CD4-positive, alpha-beta T cell treated with Interleukin-17A for 1 hour (primary cell): ENCODE results near the gene TMEM89.

Experiments used
- DNase-seq: peaks from one replicate; pipeline ENCODE4 v3.0.0-alpha.2; 2020

Gene TMEM89, protein sequence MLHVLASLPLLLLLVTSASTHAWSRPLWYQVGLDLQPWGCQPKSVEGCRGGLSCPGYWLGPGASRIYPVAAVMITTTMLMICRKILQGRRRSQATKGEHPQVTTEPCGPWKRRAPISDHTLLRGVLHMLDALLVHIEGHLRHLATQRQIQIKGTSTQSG

DNA sequence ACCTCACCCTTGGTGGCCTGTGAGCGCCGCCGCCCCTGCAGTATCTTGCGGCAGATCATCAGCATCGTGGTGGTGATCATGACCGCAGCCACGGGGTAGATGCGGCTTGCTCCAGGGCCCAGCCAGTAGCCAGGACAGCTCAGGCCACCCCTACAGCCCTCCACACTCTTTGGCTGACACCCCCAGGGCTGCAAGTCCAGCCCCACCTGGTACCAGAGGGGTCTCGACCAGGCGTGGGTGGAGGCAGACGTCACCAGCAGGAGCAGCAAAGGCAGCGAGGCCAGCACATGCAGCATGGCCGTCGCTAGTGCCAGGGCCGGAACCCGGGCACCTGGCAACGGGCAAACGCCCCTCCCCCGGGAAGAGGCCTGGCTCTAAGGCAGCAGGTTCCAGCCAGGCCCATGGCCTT, at the start of gene TMEM89:
Gene TMEM89 (minus strand): TSS at position 309 of the 409 bp plus-strand sequence. CDS start 13 bp downstream, at position 296.
- no peak for DNase-seq

DNA sequence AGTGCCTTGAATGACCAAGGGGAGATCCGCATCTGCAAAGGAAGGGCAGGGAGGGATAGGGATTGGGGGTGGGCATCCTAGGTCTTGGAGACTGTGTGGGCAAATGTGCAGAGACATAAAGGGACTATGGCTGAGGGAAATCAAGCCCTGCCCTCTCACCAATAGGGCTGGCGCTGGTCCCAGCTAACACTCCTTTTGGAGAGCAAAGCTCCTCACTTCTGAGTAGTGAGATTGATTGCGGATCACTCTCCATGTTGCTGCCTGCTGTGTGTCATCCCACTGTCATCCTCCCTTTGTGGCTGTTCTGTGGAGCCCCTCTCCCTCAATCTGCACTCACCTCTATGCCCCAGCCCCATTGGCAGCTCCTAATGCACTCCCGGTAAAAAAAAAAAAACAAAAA, 43.4 kb upstream of the TMEM89 start:
- DNase-seq: no peak

DNA sequence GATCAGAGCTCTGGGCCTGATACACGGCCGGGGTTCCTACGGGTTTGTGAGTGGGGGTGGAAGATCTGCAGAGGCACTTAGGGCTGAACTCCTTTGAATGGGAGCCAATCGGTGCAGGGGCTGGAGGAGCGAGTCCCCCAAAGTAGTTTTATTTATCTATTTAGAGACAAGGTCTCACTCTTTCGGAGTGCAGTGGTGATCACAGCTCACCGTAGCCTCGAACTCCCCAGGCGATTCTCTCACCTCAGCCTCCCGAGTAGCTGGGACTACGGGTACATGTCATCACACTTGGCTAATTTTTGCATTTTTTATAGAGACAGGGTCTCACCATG, 42.7 kb upstream of the TMEM89 start:
- no peak for DNase-seq

DNA sequence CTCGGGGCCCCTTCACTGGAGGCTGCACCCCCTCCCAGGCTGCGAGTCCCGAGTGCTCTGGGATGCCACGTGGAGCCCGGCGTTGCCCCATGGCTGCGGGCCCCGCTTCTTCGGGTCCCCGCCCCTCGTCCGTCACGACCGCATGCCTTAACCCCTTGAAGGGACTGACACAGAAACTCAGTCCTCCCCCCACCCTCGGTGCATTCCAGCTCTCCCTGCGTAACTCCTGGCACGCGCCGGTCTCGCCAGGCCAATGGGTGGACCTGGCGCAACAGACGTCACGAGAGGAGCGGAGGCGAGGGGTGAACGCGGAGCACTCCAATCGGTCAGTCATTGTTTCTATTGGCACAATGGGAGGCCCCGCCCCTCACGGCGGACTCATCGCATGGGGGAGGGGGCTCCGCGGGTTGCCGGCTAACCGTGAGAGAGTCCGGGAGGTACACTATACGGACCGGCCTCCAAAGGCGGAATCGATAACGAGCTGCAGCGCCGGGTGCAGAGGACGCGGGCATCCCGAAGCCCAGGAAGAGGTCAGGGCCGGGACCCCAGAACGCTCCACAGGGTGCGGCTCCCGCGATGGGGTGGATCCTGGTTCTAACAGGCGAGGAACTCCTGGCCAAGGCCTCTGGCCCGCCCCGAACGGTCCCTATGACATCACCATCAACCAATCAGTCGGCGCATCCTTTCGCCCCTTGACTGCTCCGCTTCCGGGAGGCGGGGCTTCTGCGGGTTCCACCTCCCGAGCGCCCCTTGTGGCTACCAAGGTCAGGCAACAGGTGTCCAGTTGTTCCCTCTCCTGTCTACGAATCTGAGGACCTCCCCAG, 42.1 kb upstream of the TMEM89 start:
- peak; percentile 92 for DNase-seq

DNA sequence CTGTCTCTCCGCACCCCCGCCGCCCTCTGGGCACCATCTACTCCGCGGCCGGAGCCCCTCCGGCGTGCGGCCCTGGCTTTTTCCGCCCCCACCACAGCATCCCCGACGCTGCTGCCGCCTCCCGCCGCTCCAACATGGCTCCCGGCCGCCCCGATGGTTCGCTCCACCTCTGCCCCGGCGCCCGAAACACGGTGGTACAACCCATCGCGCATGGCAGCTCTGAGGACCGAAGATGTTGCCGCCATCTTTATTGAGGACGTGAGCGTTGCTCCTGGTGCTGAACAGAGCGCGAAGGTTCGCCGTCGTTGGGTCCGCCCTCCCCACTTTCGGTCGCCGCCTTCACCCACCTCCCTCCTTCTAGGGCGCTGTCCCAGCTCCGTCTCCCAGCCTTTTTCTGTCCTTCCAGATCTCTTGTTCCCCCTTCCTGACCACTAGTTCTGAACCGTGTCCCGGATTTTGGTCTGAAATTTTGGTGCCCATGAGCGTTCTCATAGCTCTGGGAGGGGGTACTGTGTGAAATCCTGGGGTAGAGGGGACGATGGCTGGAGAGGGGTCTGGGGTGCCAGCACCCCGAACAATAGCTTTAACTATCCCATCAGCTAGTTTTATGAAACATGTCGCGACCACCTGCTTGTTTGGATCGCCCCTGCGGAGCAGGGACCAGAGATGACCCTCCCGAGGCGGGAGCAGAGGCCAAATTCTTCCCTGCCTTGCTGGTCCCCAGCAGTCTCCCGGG, 41.4 kb upstream of the TMEM89 start, which contains the start of gene CELSR3:
Gene CELSR3 (minus strand): TSS at position 134 of the 736 bp plus-strand sequence. CDS start 252 bp downstream, outside the sequence.
- DNase-seq: peak; percentile 77

DNA sequence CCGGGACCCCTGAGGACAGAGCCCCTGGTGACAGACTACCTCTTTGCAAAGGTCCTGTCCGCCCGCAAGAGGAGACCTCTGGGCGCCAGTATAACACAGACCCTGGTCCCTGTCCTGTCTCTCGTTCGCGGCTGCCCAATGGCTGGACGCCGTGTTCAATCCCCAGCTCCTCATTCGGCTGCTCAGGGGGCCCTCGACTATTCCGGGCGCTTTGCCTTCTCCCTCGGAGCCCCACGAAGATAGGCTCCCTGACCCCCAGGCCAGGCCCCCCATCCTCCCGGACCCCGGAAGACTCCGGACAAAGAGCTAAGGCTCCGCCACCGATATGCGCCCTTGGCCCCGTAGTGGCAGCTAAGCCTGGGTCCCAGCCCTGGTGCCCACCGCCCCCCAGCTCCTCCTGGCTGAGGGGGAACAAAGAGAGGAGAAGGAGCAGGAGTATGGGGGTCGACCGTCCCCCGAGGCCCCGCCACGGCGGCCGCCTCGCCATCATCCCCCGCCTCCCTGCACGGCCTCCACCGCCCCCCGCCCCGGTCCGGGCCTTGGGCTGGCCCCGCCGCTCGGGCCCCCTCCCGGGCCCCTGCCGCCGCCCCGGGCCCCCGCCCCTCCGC, 40.7 kb upstream of the TMEM89 start:
- DNase-seq: no peak

DNA sequence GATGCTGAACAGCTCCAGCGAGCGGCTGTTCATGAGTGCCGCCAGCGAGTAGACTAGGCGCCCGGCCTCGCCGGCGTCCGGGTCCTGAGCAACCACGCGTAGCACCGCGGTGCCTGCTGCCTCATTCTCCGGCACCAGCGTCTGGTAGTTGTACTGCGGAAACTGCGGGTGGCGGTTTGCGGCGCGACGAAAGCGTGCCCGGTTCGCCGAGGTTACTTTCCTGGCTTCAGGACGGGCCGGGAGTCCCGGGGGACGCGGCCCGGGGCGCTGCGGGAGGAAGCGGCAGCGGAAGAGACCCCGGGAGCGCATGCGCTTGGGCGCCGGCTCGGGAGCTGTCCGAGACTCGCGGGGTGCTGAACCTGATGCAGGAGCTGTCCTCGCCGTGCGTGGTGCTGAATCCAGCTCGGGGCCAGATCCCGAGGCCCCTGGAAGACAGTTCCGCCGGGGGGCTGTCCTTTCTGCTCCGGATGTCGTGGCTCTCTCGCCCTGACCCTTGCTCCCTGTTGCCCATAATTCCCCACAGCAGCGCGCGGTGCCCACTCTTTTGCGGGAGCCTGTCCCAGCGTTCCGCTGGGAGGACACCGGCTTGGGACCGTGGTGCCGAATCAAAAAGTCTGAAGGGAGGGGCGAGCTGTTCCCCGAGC, 40.1 kb upstream of the TMEM89 start:
- peak; percentile 75 for DNase-seq

DNA sequence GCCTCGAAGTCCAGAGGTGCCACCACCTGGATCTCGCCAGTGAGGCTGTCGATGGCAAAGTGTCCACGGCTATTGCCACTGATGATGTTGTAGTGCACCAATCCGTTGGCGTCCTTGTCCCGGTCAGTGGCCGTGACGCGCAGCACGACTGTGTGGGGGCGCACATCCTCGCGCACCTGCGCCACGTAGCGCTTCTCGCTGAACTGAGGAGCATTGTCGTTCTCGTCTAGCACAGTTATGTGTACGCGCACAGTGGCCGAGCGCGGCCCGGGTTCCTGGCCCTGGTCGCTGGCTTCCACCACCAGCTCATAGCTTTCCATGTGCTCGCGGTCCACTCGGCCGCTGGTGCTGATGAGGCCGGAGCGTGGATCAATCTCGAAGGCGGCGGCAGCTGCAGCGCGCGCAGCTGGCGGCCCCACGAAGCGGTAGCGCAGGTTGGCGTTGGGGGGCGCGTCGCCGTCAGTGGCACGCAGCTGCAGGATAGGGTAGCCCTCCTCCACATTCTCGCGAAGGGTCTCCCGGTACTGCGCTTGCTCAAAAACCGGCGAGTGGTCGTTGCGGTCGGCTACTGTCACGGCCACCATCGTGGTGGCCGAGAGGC, 39.3 kb upstream of the TMEM89 start:
- no peak for DNase-seq

DNA sequence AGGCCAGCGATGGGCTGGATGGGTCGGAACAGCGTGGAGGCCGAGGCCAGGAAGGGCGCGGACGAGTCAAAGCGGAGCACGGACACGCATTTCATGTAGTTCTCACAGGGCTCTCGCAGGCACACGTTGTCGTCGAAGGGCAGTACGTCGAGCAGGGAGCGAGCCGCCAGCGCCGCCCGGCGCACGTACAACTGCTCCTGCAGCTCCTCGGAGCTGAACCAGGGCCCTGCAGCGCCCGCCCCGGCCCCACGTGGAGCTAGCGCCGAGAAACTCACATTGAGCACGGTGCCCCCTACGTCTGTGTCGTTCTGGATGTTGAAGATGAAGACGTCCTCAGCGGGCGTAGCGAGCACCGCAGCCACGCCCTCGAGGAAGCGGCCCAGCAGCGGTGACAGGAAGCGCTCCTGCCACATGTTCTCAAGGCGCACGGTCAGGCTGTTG, 35.3 kb upstream of the TMEM89 start:
- peak; percentile 47 for DNase-seq

DNA sequence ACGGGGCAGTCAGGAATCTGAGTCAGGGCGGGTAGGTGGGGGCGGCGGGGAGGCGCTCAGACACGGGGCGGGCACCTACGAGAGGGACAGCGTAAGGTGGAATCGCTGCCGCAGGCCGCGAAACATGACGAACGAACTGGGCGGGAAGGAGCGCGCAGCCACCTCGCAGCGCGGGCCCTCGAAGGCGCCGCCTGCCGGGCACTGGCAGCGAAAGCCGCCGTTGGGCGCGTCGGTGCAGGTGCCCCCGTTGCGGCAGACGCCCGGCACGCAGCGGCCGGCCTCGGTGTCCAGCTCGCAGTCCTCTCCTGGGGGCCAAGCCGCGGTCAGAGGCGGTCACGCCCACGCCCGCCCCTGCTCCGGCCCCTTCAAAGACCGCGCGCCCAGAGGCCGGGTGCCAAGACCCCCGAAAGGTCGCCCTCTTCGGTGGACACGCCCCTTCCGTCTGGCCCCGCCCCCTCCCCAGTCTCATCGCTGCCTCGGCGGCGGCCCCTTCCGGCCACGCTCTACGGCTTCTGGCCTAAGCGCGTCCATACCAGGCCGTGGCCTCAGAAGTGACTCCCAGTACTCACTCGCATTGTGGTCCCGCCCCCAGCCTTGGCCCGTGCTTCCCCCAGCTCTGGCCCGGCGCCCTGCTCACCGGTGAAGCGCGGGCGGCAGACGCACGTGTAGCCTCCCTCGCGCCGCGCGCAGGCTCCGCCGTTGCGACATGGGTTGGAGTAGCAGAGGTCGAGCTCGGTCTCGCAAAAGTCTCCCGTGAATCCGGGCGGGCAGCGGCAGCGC, 34.7 kb upstream of the TMEM89 start:
- DNase-seq: peak; percentile 88

DNA sequence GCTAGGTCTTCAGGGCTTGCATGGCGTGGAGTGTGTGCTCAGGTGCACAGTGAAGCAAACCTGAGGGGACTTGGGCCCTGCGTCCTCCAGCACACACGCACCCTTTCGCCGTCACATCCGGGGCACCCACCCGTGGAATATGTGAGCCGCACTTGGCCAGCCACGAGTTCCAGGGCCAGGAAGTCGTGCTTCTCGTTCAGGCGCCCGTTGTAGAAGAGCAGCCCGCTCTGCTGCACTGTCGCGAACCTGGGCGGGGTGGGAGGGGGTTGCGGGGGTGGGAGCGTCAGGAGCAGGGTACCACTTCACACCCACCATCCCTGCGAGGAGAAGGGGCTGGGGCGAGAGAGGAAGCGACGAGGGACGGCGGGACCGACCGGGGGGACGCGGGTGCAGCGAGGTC, 34.0 kb upstream of the TMEM89 start:
- peak; percentile 62 for DNase-seq

DNA sequence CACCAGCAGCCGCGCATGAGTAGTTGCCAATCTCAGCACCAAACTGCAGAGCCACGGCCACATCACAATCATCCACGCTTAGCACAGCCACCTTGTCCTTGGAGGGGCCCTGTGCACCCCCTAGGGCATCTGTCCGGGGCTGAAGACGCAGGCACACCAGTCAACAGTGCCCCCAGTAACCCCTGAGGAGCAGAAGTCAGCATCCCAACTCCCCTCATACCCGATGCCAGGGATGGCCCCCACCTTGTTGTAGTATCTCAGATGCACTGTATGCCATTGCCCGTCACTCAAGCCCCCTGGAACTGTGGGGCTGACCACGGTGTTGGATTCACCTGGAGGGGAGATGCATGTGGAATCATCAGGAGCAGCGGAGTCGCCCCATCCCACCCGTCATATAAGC, 33.5 kb upstream of the TMEM89 start:
- DNase-seq: no peak

DNA sequence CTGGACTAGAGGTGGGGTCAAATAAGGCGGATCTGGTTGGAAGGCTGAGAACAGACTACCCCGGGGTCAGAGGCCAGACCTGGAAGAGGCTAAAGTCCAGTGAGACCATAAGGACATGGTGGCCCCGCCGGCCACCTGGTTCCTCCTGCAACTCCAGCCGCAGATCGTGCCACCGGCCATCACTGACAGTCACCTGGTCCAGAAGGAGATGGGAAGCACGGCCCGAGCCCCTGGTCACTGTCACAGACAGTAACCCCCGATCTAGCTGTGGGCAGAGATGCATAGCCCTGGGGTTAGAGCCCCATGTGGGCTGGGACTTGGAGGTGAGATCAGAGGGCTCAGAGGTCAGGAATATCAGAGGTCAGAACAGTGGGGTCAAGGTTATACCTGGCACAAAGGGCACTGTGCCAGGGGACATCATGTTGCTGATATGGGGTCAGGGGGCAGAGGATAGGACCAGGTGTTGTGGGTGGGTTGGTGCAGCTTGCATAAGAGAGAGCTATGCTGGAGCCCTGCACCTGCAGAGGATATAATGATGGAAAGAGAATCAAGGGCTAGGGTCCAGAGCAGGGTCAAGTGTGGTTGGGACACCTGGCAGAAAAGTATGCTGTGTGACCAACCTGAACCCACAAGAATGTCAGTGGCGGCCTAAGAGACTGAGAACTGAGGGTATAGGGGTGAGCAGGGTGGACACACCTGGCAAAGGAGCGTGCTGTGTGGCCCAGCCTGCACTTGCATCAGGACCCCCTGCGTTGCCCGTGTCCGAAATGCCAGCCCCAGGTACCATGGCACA, 31.6 kb upstream of the TMEM89 start:
- DNase-seq: no peak

DNA sequence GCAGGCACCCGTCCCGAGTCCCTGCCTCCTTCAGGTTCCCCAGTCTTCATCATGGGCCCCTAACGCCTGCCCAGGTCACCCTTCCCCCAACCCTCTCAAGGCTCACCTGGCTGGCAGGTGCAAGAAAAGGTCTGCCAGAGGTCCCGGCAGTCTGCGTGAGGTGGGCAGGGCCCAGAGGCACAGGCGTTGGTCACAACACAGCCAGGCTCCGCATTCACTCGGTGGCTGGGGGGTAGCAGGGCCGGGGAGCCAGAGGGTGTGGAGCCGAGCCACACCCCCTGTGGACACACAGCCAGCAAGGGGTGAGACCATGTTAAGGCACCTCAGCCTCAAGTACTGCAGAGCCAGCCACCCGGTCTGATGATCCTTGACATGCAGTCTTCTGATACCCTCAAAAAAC, 30.2 kb upstream of the TMEM89 start:
- no peak for DNase-seq

DNA sequence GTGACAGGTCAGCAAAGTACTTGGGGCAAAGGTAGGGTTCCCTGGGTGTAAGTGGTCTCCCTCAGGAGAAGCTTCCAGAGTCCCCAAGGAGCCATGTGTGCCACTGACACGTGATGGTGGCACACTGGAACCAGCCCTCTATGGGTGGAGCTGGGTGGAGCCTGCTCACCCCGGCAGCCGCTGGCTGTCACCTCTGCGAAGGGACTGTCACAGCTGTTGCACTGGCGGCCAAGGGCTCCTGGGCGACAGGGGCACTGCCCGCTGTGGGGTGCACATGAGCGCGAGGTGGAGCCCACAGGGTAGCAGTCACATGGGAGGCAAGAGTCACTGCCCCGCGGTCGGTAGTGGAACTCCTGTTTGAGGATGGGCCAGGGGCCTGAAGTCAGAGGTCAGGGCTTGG, 29.2 kb upstream of the TMEM89 start:
- no peak for DNase-seq

DNA sequence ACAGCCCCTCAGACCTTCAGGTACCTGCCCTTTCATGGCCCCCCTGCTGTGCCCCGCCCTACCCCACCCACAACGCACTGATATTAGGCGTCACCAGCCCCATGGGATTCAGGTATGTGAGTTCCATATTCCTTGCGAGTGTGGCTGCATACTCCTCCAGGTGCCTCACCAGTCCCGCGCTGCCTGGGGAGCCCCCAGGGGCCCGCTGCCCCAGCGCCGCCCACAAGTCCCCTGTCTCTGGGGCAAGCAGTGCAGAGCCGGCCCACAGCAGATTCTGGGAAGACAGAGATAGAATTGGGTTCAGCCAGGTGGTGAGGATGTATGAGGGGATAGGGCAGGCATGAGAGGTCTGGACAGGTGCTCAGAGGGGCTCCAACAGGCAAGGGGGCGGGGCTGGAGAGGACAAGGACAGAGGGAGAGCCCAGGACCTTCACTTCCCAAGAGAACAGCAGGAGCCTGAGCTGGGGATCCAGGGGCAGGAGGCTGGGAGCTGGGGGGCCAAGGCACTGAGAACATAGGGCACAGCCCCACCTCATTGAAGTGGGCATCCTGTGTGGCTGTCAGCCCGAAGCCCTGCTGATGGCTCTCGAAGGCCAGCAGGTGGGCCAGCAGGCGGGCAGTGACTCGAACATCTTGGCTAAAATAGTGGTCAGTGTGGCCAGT, 26.8 kb upstream of the TMEM89 start:
- no peak for DNase-seq

DNA sequence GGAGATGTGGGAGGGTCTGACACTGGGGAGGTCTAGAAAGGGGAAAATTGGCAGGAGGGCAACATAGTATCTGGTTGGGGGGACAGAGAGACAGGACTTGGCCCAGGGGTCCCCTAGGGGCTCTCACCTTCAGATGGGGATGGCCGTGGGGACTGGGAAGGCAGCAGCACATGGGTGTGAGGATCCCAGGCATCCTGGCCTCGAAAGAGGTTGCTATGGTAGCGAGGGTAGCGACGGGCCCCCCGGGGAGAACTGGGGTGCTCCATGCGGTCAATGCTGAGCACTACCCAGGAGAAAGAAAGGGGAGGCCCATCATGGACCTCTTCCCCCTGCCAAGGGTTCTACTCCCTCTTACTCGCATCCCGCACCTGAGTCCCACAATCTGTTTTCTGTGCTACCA, 26.1 kb upstream of the TMEM89 start:
- no peak for DNase-seq

DNA sequence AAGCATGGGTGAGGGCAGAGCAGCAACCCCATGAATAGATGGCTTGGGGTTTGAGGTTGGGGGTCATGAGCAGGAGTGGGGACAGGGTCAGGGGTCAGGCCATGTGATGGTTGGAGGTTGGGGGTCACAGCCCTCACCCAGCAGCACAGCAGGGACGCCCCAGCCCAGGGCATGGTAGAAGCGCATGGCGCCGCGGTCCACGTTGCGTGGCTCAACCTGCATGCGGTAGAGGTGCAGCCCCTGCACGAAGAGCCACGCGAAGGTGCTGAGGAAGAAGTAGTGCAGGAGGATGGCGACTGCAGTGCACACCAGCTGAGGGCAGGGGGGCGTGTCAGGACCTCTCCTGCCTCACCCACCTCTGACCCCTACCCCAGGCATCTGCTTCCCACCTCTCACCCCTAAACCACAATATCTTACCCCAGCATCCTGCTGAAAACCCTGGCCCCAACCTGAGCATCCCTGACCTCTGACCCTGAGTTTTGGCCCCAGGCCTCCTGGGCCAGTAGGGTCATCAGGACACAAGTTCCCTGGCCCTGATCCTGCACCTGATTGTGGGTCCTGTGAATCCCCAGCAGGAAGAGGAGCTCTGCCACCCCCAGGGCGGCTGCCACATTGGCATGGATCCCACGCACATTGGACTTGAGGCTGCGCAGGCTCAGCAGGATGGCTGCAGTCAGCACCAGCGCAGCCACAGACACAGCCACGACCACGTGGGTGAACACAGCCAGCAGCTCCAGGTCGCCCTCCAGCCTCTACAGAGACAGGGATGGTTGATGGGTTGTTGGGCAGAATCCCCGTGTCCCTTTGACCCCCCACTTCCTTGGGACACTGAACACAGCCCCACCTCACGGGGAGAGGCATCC, 23.6 kb upstream of the TMEM89 start:
- no peak for DNase-seq

DNA sequence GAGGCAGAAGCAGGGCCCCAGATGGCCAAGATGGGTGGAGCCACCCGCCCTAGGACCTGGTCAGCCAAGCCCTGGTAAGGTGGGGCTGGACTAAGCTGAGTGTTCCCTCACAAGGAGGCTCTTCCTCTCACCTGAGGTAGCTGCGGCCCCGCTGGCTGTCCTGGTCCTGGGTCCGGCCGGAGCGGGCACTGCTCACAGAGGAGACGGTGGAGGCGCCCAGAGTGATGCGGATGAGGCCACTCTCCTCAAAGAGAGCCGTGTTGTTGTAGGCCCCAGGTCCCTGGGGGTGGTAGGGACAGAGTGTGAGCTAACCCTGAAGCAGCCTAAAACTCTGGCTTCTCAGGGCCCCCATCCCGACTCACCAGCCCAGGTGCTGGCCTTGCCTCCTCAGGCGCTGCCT, 21.0 kb upstream of the TMEM89 start:
- no peak for DNase-seq
